HG02798 (cell line): ENCODE measurements around the gene NAPSA.

Experiments used
- ATAC-seq: cut with Tn5 transposase; IDR thresholded peaks from one replicate; pipeline ENCODE4 v1.9.1; 2021; ENCODE audit warnings: mild to moderate bottlenecking; ENCODE audit not compliant: unreplicated experiment, poor library complexity

The NAPSA gene

GRCh38 chr19:50320051-50320450, 45.4 kb downstream of the NAPSA start:
- no peak for ATAC-seq

- no peak for ATAC-seq
Observed at GRCh38 chr19:50319156-50319555, 46.3 kb downstream of the NAPSA start.

GRCh38 chr19:50318438-50318837, 47.0 kb downstream of the NAPSA start:
- ATAC-seq: no peak

GRCh38 chr19:50317115-50317514, 48.3 kb downstream of the NAPSA start:
- no peak for ATAC-seq

- ATAC-seq: no peak
Observed at GRCh38 chr19:50315773-50316448, 49.5 kb downstream of the NAPSA start.

- ATAC-seq: no peak
Observed at GRCh38 chr19:50314724-50315708, 50.4 kb downstream of the NAPSA start.

- ATAC-seq: no peak
Observed at GRCh38 chr19:50313812-50314536, 51.5 kb downstream of the NAPSA start.

GRCh38 chr19:50312967-50313811, 52.2 kb downstream of the NAPSA start:
- no peak for ATAC-seq

GRCh38 chr19:50311723-50312635, 53.5 kb downstream of the NAPSA start:
- no peak for ATAC-seq

- no peak for ATAC-seq
Observed at GRCh38 chr19:50310759-50311465, 54.5 kb downstream of the NAPSA start.

GRCh38 chr19:50309396-50310125, 55.9 kb downstream of the NAPSA start:
- no peak for ATAC-seq

- no peak for ATAC-seq
Observed at GRCh38 chr19:50308991-50309390, 56.4 kb downstream of the NAPSA start.
